NCI-H526 (cell line): ENCODE measurements around the gene TMEM150B.

Experiments
- DNase-seq, 2 experiments: peaks; one replicate each; lab custom pipeline; 2025; lab: John Stamatoyannopoulos, UW

Gene TMEM150B

GRCh38 chr19:55276720-55277430 lies 48.3 kb downstream of the TMEM150B start:
- DNase-seq, result no peak

GRCh38 chr19:55275851-55276719 lies 49.1 kb downstream of the TMEM150B start:
- peak in 1 of 2 experiments; percentile 38 for DNase-seq

- DNase-seq, result no peak
These were observed 51.0 kb downstream of the TMEM150B start for GRCh38 chr19:55273978-55274707.

- no peak for DNase-seq
These were observed 53.0 kb downstream of the TMEM150B start for GRCh38 chr19:55272142-55272541.

- DNase-seq, result no peak
These were observed 54.8 kb downstream of the TMEM150B start for GRCh38 chr19:55270172-55270942.

- DNase-seq, result no peak
These were observed 55.8 kb downstream of the TMEM150B start for GRCh38 chr19:55269299-55269698.

GRCh38 chr19:55266840-55267239 lies 58.3 kb downstream of the TMEM150B start:
- no peak for DNase-seq

- no peak for DNase-seq
These were observed 58.7 kb downstream of the TMEM150B start for GRCh38 chr19:55266404-55266803.

GRCh38 chr19:55265723-55266386 lies 59.3 kb downstream of the TMEM150B start:
- no peak for DNase-seq

GRCh38 chr19:55265173-55265572 lies 60.0 kb downstream of the TMEM150B start:
- no peak for DNase-seq

GRCh38 chr19:55264531-55264930 lies 60.6 kb downstream of the TMEM150B start:
- no peak for DNase-seq
